VCaP (cell line): ENCODE data around the gene BBS9.

Source experiments
- H3K27ac ChIP-seq: fragments of 450-650 bp; 2 replicates; pipeline ENCODE4 v1.5.1; 2017
- CTCF ChIP-seq: fragments of 450-650 bp; conservative IDR thresholded peaks from 2 replicates; pipeline ENCODE4 v1.5.1; 2017; ENCODE audit warnings: mild to moderate bottlenecking, moderate library complexity

BBS9 gene

GRCh38 chr7:33307205-33307604 lies 177.8 kb downstream of the BBS9 start:
- no peak for TF ChIP-seq CTCF
- H3K27ac ChIP-seq, result no peak overlapping the region

GRCh38 chr7:33310546-33310945 lies 181.2 kb downstream of the BBS9 start:
- no peak overlapping the region for H3K27ac ChIP-seq
- no peak for TF ChIP-seq CTCF

- TF ChIP-seq CTCF, result no peak
- no peak overlapping the region for H3K27ac ChIP-seq
Measured at GRCh38 chr7:33325754-33326484, 196.6 kb downstream of the BBS9 start.

- H3K27ac ChIP-seq, result no peak overlapping the region
- TF ChIP-seq CTCF, result no peak
Measured at GRCh38 chr7:33326485-33326848, 197.1 kb downstream of the BBS9 start.

- no peak overlapping the region for H3K27ac ChIP-seq
- no peak for TF ChIP-seq CTCF
Measured at GRCh38 chr7:33327427-33327826, 198.1 kb downstream of the BBS9 start.

GRCh38 chr7:33334349-33334748 lies 205.0 kb downstream of the BBS9 start:
- peak; percentile 75 for TF ChIP-seq CTCF
- H3K27ac ChIP-seq, result no peak overlapping the region

GRCh38 chr7:33336820-33337219 lies 207.5 kb downstream of the BBS9 start:
- no peak for TF ChIP-seq CTCF
- no peak overlapping the region for H3K27ac ChIP-seq
